HepG2 (cell line): Measurements from ENCODE around the gene LILRB4. TPM values are rescaled to one million over a fixed set of nuclear protein-coding genes. Genes with fewer than 3 reads are reported as not detected.

ENCODE experiments used
- ATAC-seq: fragments of 200-7000 bp; cut with Tn5 transposase; 3 replicates; pipeline ENCODE4 v1.9.1; 2020; ENCODE audit warnings: mild to moderate bottlenecking, moderate library complexity
- BruUV-seq: library from RNA; stranded (reverse); fragments of 400-500 nt; replicated peaks from 2 replicates; lab custom pipeline; 2021; lab: Mats Ljungman, UMichigan
- CTCF ChIA-PET: fragments of 300-600 bp; formaldehyde crosslinking; extraction: SDS; loops from one replicate; lab custom pipeline; 2021; ENCODE audit warnings: low total read pairs, inconsistent platforms, low intra/inter-chr PET ratio; lab: Yijun Ruan, JAX
- POLR2A ChIA-PET: fragments of 350-600 bp; sonication (Branson Sonifier 250); formaldehyde crosslinking; loops from one replicate; lab custom pipeline; 2020; ENCODE audit warnings: antibody characterized with exemption, inconsistent platforms; lab: Yijun Ruan, JAX
- DNase-seq: peaks from one replicate; pipeline ENCODE4 v3.0.0-alpha.2; 2015; ENCODE audit warnings: low spot score
- FAIRE-seq: peaks from 3 replicates; lab custom pipeline; 2011; peaks lifted over from hg19 to GRCh38; lab: Jason Lieb, UNC
- H2AFZ ChIP-seq: one replicate; pipeline ENCODE4 v1.6.1; 2011; ENCODE audit warnings: low read length, inconsistent platforms
- H3K27ac ChIP-seq: fragments of 300-600 bp; 3 replicates; pipeline ENCODE4 v1.8.0; 2011; ENCODE audit warnings: mixed run types, mild to moderate bottlenecking, mixed read lengths, low read length, inconsistent platforms; ENCODE audit not compliant: insufficient read depth; ENCODE audit errors: extremely low read length
- H3K27me3 ChIP-seq, 2 experiments: fragments of 200-600 bp in 1 of 2; 2 replicates in 1 of 2; 3 replicates in 1 of 2; pipeline versions ENCODE4 v1.6.0 to v1.8.0; 2011; ENCODE audit warnings: low read length in 2 of 2, mild to moderate bottlenecking in 2 of 2, moderate library complexity in 2 of 2, inconsistent platforms in 1 of 2; ENCODE audit not compliant: insufficient read depth in 2 of 2, control insufficient read depth in 1 of 2
- H3K36me3 ChIP-seq, 2 experiments: fragments of 200-600 bp in 1 of 2; replicated peaks in 1 of 2; 2 replicates in 1 of 2; 3 replicates in 1 of 2; pipeline versions ENCODE4 v1.5.1 to v1.8.0; 2011; ENCODE audit warnings: low read length in 2 of 2, inconsistent platforms in 1 of 2; ENCODE audit not compliant: insufficient read depth in 2 of 2, control insufficient read depth in 1 of 2
- H3K4me1 ChIP-seq: 2 replicates; pipeline ENCODE4 v1.5.1; 2012; ENCODE audit warnings: low read length, inconsistent platforms; ENCODE audit not compliant: insufficient read depth
- H3K4me2 ChIP-seq: 2 replicates; pipeline ENCODE4 v1.6.0; 2011; ENCODE audit warnings: low read depth, low read length, inconsistent platforms
- H3K4me3 ChIP-seq, 3 experiments: fragments of 200-600 bp in 1 of 3; sonication (generic), shearing (Covaris generic) in 1 of 3; replicated peaks in 1 of 3; 2 replicates each; pipeline ENCODE4 v1.5.1; 2011 to 2016; ENCODE audit warnings: low read length in 3 of 3, inconsistent platforms in 2 of 3, low read depth in 2 of 3, mild to moderate bottlenecking in 2 of 3, control low read depth in 1 of 3, mixed read lengths in 1 of 3; ENCODE audit not compliant: insufficient read depth in 1 of 3
- H3K79me2 ChIP-seq: one replicate; pipeline ENCODE4 v1.6.1; 2011; ENCODE audit warnings: low read length, inconsistent platforms; ENCODE audit not compliant: insufficient read depth
- H3K9ac ChIP-seq: 2 replicates; pipeline ENCODE4 v1.6.0; 2011; ENCODE audit warnings: mild to moderate bottlenecking, low read depth, low read length, inconsistent platforms; ENCODE audit not compliant: insufficient read depth
- H3K9me3 ChIP-seq: 2 replicates; pipeline ENCODE4 v1.5.1; 2012; ENCODE audit warnings: mild to moderate bottlenecking, low read length
- H4K20me1 ChIP-seq: 2 replicates; pipeline ENCODE4 v1.6.0; 2011; ENCODE audit warnings: inconsistent platforms, mild to moderate bottlenecking, low read length, moderate library complexity; ENCODE audit not compliant: insufficient read depth
- ASH2L ChIP-seq: fragments of 300-600, 200-600 bp; sonication (generic); IDR thresholded peaks from 2 replicates; pipeline ENCODE4 v1.7.0; 2017; ENCODE audit warnings: low read depth, mild to moderate bottlenecking, moderate library complexity, mixed read lengths, low read length; ENCODE audit not compliant: insufficient read length
- CERS6 ChIP-seq: sonication (generic); formaldehyde crosslinking; IDR thresholded peaks from 2 replicates; pipeline ENCODE4 v1.5.0; 2020; ENCODE audit warnings: missing genetic modification reagents
- DBP ChIP-seq: sonication (generic); formaldehyde crosslinking; IDR thresholded peaks from 2 replicates; pipeline ENCODE4 v1.4.0; 2020; ENCODE audit warnings: missing genetic modification reagents; ENCODE audit errors: not compliant biosample characterization
- E2F1 ChIP-seq: sonication (generic); formaldehyde crosslinking; IDR thresholded peaks from 2 replicates; pipeline ENCODE4 v1.5.0; 2020; ENCODE audit warnings: missing genetic modification reagents
- GFI1 ChIP-seq: sonication (generic); formaldehyde crosslinking; IDR thresholded peaks from 2 replicates; pipeline ENCODE4 v1.5.0; 2020; ENCODE audit warnings: missing genetic modification reagents, mild to moderate bottlenecking, borderline replicate concordance
- HIVEP1 ChIP-seq: sonication (generic); formaldehyde crosslinking; IDR thresholded peaks from 2 replicates; pipeline ENCODE4 v1.4.0; 2020; ENCODE audit warnings: mild to moderate bottlenecking, missing genetic modification reagents
- HOXA9 ChIP-seq: sonication (generic); formaldehyde crosslinking; IDR thresholded peaks from 2 replicates; pipeline ENCODE4 v1.8.1; 2022; ENCODE audit warnings: missing genetic modification reagents, mild to moderate bottlenecking, moderate library complexity, borderline replicate concordance
- KLF15 ChIP-seq: sonication (generic); formaldehyde crosslinking; IDR thresholded peaks from 2 replicates; pipeline ENCODE4 v1.8.1; 2023; ENCODE audit warnings: borderline replicate concordance, mild to moderate bottlenecking, inconsistent platforms, missing genetic modification reagents, mixed read lengths
- SNRNP70 ChIP-seq: fragments of 200-400 bp; formaldehyde crosslinking; IDR thresholded peaks from 2 replicates; pipeline ENCODE4 v1.6.1; 2017; ENCODE audit warnings: mild to moderate bottlenecking, low read depth, low read length, moderate library complexity
- TRAFD1 ChIP-seq: sonication (generic); formaldehyde crosslinking; IDR thresholded peaks from 2 replicates; pipeline ENCODE4 v1.5.1; 2020; ENCODE audit warnings: missing genetic modification reagents, mild to moderate bottlenecking, borderline replicate concordance
- ZBTB25 ChIP-seq: IDR thresholded peaks from 2 replicates; pipeline ENCODE4 v1.6.1; 2018; ENCODE audit warnings: missing genetic modification reagents
- ZNF18 ChIP-seq: sonication (generic); formaldehyde crosslinking; IDR thresholded peaks from 2 replicates; pipeline ENCODE4 v1.8.0; 2022; ENCODE audit warnings: mild to moderate bottlenecking, missing genetic modification reagents; ENCODE audit not compliant: insufficient replicate concordance
- ZNF414 ChIP-seq: sonication (generic); formaldehyde crosslinking; IDR thresholded peaks from 2 replicates; pipeline ENCODE4 v1.5.0; 2020; ENCODE audit warnings: missing genetic modification reagents
- ZNF549 ChIP-seq: sonication (generic); formaldehyde crosslinking; IDR thresholded peaks from 2 replicates; pipeline ENCODE4 v1.5.0; 2020; ENCODE audit warnings: missing genetic modification reagents
- WGBS: methylation state at CpG from one replicate; pipeline ENCODE4 v1.1.6; 2017; ENCODE audit warnings: low lambda C conversion rate; 5-methylcytosine and 5-hydroxymethylcytosine counted together
- in situ Hi-C: cut with HindIII; loops from 2 replicates; pipeline ENCODE4 v1.10.0; 2017; ENCODE audit warnings: low pct_unique_long_range_greater_than_20kb; ENCODE audit not compliant: extremely low pct_ligation_motif_present
- intact Hi-C: fragments of 100-400 bp; cut with micrococcal nuclease; formaldehyde crosslinking; loops from one replicate; pipeline ENCODE4 v1.10.0; 2022; ENCODE audit not compliant: unreplicated experiment
- polyA plus RNA-seq, 8 experiments: library from polyadenylated mRNA; depleted of rRNA in 3 of 8; stranded (reverse) in 7 of 8; unstranded in 1 of 8; fragments of >200 nt; fragmentation: Illumina TruSeq in 4 of 8; extraction: Trizol in 4 of 8; gene quantifications; 2 replicates each; pipeline versions ENCODE4 v1.2.1 to v1.2.3, GENCODE V29; 2011 to 2016; ENCODE audit warnings: low read depth in 4 of 8, missing spikeins in 1 of 8, mixed read lengths in 1 of 8; ENCODE audit not compliant: insufficient read depth in 1 of 8
- total RNA-seq, 5 experiments: library from RNA; depleted of rRNA; stranded (reverse); fragments of >200 nt; fragmentation: Illumina TruSeq; extraction: Trizol; gene quantifications; 2 replicates each; pipeline ENCODE4 v1.2.3, GENCODE V29; 2016; ENCODE audit warnings: low read depth in 1 of 5

Gene LILRB4
- total and polyA plus RNA-seq, 2 of the 13 experiments (the other 11 are each of a cell fraction or from before 2014, with no cell fraction given), result not detected

- Histone ChIP-seq H3K4me1 (no peaks in the 10 kb centered on the region), H3K4me2 (no peak overlapping the region), H2AFZ (no peak overlapping the region), H3K9ac (no peak overlapping the region), H3K79me2 (no peaks in the 10 kb centered on the region), H3K9me3 (no peaks in the 10 kb centered on the region), H3K4me3 (no peak overlapping the region), H3K27me3 (no peaks in the 10 kb centered on the region), H4K20me1 (no peaks in the 10 kb centered on the region), H3K36me3 (no peaks in the 10 kb centered on the region), H3K27ac (no peak overlapping the region)
- FAIRE-seq (no peak), ATAC-seq (no peak), DNase-seq (no peak)
- in situ Hi-C loops (no loop called here), intact Hi-C loops (no loop called here)
- no TSS peak for BruUV-seq
- ChIA-PET POLR2A (no interaction called here), CTCF (no interaction called here)
- 1% methylated on average over 3 of the region's 3 CpGs for WGBS
- TF ChIP-seq SNRNP70, result no peak
- no peak for TF ChIP-seq ZNF18 (CRISPR knock-in tag)
- no peak for TF ChIP-seq GFI1
- TF ChIP-seq HIVEP1 (CRISPR knock-in tag), result no peak
- no peak for TF ChIP-seq DBP (CRISPR knock-in tag)
- TF ChIP-seq CERS6, result no peak
- no peak for TF ChIP-seq E2F1 (CRISPR knock-in tag)
- no peak for TF ChIP-seq ASH2L
- TF ChIP-seq ZBTB25, result no peak
- no peak for TF ChIP-seq ZNF549 (CRISPR knock-in tag)
- TF ChIP-seq HOXA9 (CRISPR knock-in tag), result no peak
- TF ChIP-seq ZNF414, result no peak
- no peak for TF ChIP-seq TRAFD1 (CRISPR knock-in tag)
- no peak for TF ChIP-seq KLF15 (CRISPR knock-in tag)
Observed at GRCh38 chr19:54616057-54616456, 46.7 kb upstream of the LILRB4 start.
